HepG2 (cell line): ENCODE measurements around the gene LYPD3. TPM values are rescaled to one million over a fixed set of nuclear protein-coding genes. Genes with fewer than 3 reads are reported as not detected.

Experiments
- ATAC-seq: fragments of 200-7000 bp; cut with Tn5 transposase; 3 replicates; pipeline ENCODE4 v1.9.1; 2020; ENCODE audit warnings: mild to moderate bottlenecking, moderate library complexity
- BruUV-seq: library from RNA; stranded (reverse); fragments of 400-500 nt; replicated peaks from 2 replicates; lab custom pipeline; 2021; lab: Mats Ljungman, UMichigan
- CTCF ChIA-PET: fragments of 300-600 bp; formaldehyde crosslinking; extraction: SDS; loops from one replicate; lab custom pipeline; 2021; ENCODE audit warnings: low total read pairs, inconsistent platforms, low intra/inter-chr PET ratio; lab: Yijun Ruan, JAX
- POLR2A ChIA-PET: fragments of 350-600 bp; sonication (Branson Sonifier 250); formaldehyde crosslinking; loops from one replicate; lab custom pipeline; 2020; ENCODE audit warnings: antibody characterized with exemption, inconsistent platforms; lab: Yijun Ruan, JAX
- DNase-seq: peaks from one replicate; pipeline ENCODE4 v3.0.0-alpha.2; 2015; ENCODE audit warnings: low spot score
- FAIRE-seq: peaks from 3 replicates; lab custom pipeline; 2011; peaks lifted over from hg19 to GRCh38; lab: Jason Lieb, UNC
- H2AFZ ChIP-seq: one replicate; pipeline ENCODE4 v1.6.1; 2011; ENCODE audit warnings: low read length, inconsistent platforms
- H3K27ac ChIP-seq: fragments of 300-600 bp; 3 replicates; pipeline ENCODE4 v1.8.0; 2011; ENCODE audit warnings: mixed run types, mild to moderate bottlenecking, mixed read lengths, low read length, inconsistent platforms; ENCODE audit not compliant: insufficient read depth; ENCODE audit errors: extremely low read length
- H3K27me3 ChIP-seq, 2 experiments: fragments of 200-600 bp in 1 of 2; 2 replicates in 1 of 2; 3 replicates in 1 of 2; pipeline versions ENCODE4 v1.6.0 to v1.8.0; 2011; ENCODE audit warnings: low read length in 2 of 2, mild to moderate bottlenecking in 2 of 2, moderate library complexity in 2 of 2, inconsistent platforms in 1 of 2; ENCODE audit not compliant: insufficient read depth in 2 of 2, control insufficient read depth in 1 of 2
- H3K36me3 ChIP-seq, 2 experiments: fragments of 200-600 bp in 1 of 2; replicated peaks in 1 of 2; 2 replicates in 1 of 2; 3 replicates in 1 of 2; pipeline versions ENCODE4 v1.5.1 to v1.8.0; 2011; ENCODE audit warnings: low read length in 2 of 2, inconsistent platforms in 1 of 2; ENCODE audit not compliant: insufficient read depth in 2 of 2, control insufficient read depth in 1 of 2
- H3K4me1 ChIP-seq: 2 replicates; pipeline ENCODE4 v1.5.1; 2012; ENCODE audit warnings: low read length, inconsistent platforms; ENCODE audit not compliant: insufficient read depth
- H3K4me2 ChIP-seq: 2 replicates; pipeline ENCODE4 v1.6.0; 2011; ENCODE audit warnings: low read depth, low read length, inconsistent platforms
- H3K4me3 ChIP-seq, 3 experiments: fragments of 200-600 bp in 1 of 3; sonication (generic), shearing (Covaris generic) in 1 of 3; replicated peaks in 1 of 3; 2 replicates each; pipeline ENCODE4 v1.5.1; 2011 to 2016; ENCODE audit warnings: low read length in 3 of 3, inconsistent platforms in 2 of 3, low read depth in 2 of 3, mild to moderate bottlenecking in 2 of 3, control low read depth in 1 of 3, mixed read lengths in 1 of 3; ENCODE audit not compliant: insufficient read depth in 1 of 3
- H3K79me2 ChIP-seq: one replicate; pipeline ENCODE4 v1.6.1; 2011; ENCODE audit warnings: low read length, inconsistent platforms; ENCODE audit not compliant: insufficient read depth
- H3K9ac ChIP-seq: 2 replicates; pipeline ENCODE4 v1.6.0; 2011; ENCODE audit warnings: mild to moderate bottlenecking, low read depth, low read length, inconsistent platforms; ENCODE audit not compliant: insufficient read depth
- H3K9me3 ChIP-seq: 2 replicates; pipeline ENCODE4 v1.5.1; 2012; ENCODE audit warnings: mild to moderate bottlenecking, low read length
- H4K20me1 ChIP-seq: 2 replicates; pipeline ENCODE4 v1.6.0; 2011; ENCODE audit warnings: inconsistent platforms, mild to moderate bottlenecking, low read length, moderate library complexity; ENCODE audit not compliant: insufficient read depth
- AGO1 ChIP-seq: fragments of 200-400 bp; formaldehyde crosslinking; IDR thresholded peaks from 2 replicates; pipeline ENCODE4 v1.6.1; 2017; ENCODE audit warnings: mild to moderate bottlenecking, low read depth, low read length, moderate library complexity; ENCODE audit not compliant: poor library complexity, severe bottlenecking
- MEIS2 ChIP-seq: sonication (generic); formaldehyde crosslinking; IDR thresholded peaks from 2 replicates; pipeline ENCODE4 v1.9.0; 2021; ENCODE audit warnings: mild to moderate bottlenecking, missing genetic modification reagents
- MYNN ChIP-seq: sonication (generic); formaldehyde crosslinking; IDR thresholded peaks from 2 replicates; pipeline ENCODE4 v1.4.0; 2020; ENCODE audit warnings: mild to moderate bottlenecking, low read depth, missing genetic modification reagents
- NCOA1 ChIP-seq: sonication (generic); formaldehyde crosslinking; IDR thresholded peaks from 2 replicates; pipeline ENCODE4 v1.9.0; 2021; ENCODE audit warnings: missing genetic modification reagents
- RFXAP ChIP-seq: sonication (generic); formaldehyde crosslinking; IDR thresholded peaks from 2 replicates; pipeline ENCODE4 v1.4.0; 2020; ENCODE audit warnings: missing genetic modification reagents, borderline replicate concordance
- ZBTB38 ChIP-seq: sonication (generic); formaldehyde crosslinking; IDR thresholded peaks from 2 replicates; pipeline ENCODE4 v1.5.1; 2020; ENCODE audit warnings: mild to moderate bottlenecking, missing genetic modification reagents
- ZNF761 ChIP-seq: sonication (generic); formaldehyde crosslinking; conservative IDR thresholded peaks from 2 replicates; pipeline ENCODE4 v1.4.0; 2020; ENCODE audit warnings: mild to moderate bottlenecking, missing genetic modification reagents
- WGBS: methylation state at CpG from one replicate; pipeline ENCODE4 v1.1.6; 2017; ENCODE audit warnings: low lambda C conversion rate; 5-methylcytosine and 5-hydroxymethylcytosine counted together
- in situ Hi-C: cut with HindIII; loops from 2 replicates; pipeline ENCODE4 v1.10.0; 2017; ENCODE audit warnings: low pct_unique_long_range_greater_than_20kb; ENCODE audit not compliant: extremely low pct_ligation_motif_present
- intact Hi-C: fragments of 100-400 bp; cut with micrococcal nuclease; formaldehyde crosslinking; loops from one replicate; pipeline ENCODE4 v1.10.0; 2022; ENCODE audit not compliant: unreplicated experiment
- polyA plus RNA-seq, 8 experiments: library from polyadenylated mRNA; depleted of rRNA in 3 of 8; stranded (reverse) in 7 of 8; unstranded in 1 of 8; fragments of >200 nt; fragmentation: Illumina TruSeq in 4 of 8; extraction: Trizol in 4 of 8; gene quantifications; 2 replicates each; pipeline versions ENCODE4 v1.2.1 to v1.2.3, GENCODE V29; 2011 to 2016; ENCODE audit warnings: low read depth in 4 of 8, missing spikeins in 1 of 8, mixed read lengths in 1 of 8; ENCODE audit not compliant: insufficient read depth in 1 of 8
- total RNA-seq, 5 experiments: library from RNA; depleted of rRNA; stranded (reverse); fragments of >200 nt; fragmentation: Illumina TruSeq; extraction: Trizol; gene quantifications; 2 replicates each; pipeline ENCODE4 v1.2.3, GENCODE V29; 2016; ENCODE audit warnings: low read depth in 1 of 5
- TF ChIP-seq, protein P1 (sequence below): sonication (generic); formaldehyde crosslinking; IDR thresholded peaks from 2 replicates; pipeline ENCODE4 v1.4.0; 2020; ENCODE audit warnings: missing genetic modification reagents, borderline replicate concordance
- TF ChIP-seq, protein P2 (sequence below): sonication (generic); formaldehyde crosslinking; IDR thresholded peaks from 2 replicates; pipeline ENCODE4 v1.5.0; 2020; ENCODE audit warnings: missing genetic modification reagents, mild to moderate bottlenecking, borderline replicate concordance
- TF ChIP-seq, protein P3 (sequence below): sonication (generic); formaldehyde crosslinking; IDR thresholded peaks from 2 replicates; pipeline ENCODE4 v1.5.0; 2020; ENCODE audit warnings: mild to moderate bottlenecking, missing genetic modification reagents, borderline replicate concordance

The LYPD3 gene
- total and polyA plus RNA-seq, 2 of the 13 experiments (the other 11 are each of a cell fraction or from before 2014, with no cell fraction given) = 0.51 to 1.5 TPM

DNA sequence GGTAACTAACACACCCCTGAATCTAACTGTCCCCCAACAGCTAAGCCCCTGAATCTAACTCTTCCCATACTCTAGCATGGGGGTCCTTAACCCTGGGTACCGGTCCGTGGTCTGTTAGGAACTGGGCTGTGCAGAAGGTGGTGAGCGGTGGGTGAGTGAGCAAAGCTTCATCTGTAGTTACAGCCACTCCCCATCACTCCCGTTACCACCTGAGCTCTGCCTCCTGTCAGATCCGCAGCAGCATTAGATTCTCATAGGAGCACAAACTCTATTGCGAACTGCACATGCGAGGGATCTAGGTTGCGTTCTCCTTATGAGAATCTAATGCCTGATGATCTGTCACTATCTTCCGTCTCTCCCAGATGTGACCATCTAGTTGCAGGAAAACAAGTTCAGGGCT, 45.3 kb upstream of the LYPD3 start:
- in situ Hi-C loops = no loop called here
- 96% methylated on average over 7 of the region's 9 CpGs for WGBS
- no peak overlapping the region for H3K4me3 ChIP-seq

More for the DNA sequence above, 45.3 kb upstream of the LYPD3 start:
- no TSS peak for BruUV-seq
- Histone ChIP-seq H3K9ac (no peak overlapping the region), H4K20me1 (no peaks in the 10 kb centered on the region), H2AFZ (no peak overlapping the region), H3K4me1 (peaks cover 9% of the 10 kb centered on the region), H3K27me3 (no peaks in the 10 kb centered on the region), H3K9me3 (no peaks in the 10 kb centered on the region), H3K4me2 (no peak overlapping the region), H3K36me3 (peaks cover 0 to 8% of the 10 kb centered on the region in 2 experiments; a peak in 4 of 5 replicates), H3K79me2 (no peaks in the 10 kb centered on the region), H3K27ac (no peak overlapping the region)
- DNase-seq (no peak), FAIRE-seq (no peak), ATAC-seq (no peak)
- intact Hi-C loops = no loop called here
- ChIA-PET POLR2A (no interaction called here), CTCF (no interaction called here)
- no peak for TF ChIP-seq NCOA1 (CRISPR knock-in tag)
- no peak for TF ChIP-seq ZBTB38
- no peak for TF ChIP-seq RFXAP (CRISPR knock-in tag)
- no peak for TF ChIP-seq MEIS2 (CRISPR knock-in tag)
- no peak for TF ChIP-seq ZNF761
- TF ChIP-seq, protein P1, sequence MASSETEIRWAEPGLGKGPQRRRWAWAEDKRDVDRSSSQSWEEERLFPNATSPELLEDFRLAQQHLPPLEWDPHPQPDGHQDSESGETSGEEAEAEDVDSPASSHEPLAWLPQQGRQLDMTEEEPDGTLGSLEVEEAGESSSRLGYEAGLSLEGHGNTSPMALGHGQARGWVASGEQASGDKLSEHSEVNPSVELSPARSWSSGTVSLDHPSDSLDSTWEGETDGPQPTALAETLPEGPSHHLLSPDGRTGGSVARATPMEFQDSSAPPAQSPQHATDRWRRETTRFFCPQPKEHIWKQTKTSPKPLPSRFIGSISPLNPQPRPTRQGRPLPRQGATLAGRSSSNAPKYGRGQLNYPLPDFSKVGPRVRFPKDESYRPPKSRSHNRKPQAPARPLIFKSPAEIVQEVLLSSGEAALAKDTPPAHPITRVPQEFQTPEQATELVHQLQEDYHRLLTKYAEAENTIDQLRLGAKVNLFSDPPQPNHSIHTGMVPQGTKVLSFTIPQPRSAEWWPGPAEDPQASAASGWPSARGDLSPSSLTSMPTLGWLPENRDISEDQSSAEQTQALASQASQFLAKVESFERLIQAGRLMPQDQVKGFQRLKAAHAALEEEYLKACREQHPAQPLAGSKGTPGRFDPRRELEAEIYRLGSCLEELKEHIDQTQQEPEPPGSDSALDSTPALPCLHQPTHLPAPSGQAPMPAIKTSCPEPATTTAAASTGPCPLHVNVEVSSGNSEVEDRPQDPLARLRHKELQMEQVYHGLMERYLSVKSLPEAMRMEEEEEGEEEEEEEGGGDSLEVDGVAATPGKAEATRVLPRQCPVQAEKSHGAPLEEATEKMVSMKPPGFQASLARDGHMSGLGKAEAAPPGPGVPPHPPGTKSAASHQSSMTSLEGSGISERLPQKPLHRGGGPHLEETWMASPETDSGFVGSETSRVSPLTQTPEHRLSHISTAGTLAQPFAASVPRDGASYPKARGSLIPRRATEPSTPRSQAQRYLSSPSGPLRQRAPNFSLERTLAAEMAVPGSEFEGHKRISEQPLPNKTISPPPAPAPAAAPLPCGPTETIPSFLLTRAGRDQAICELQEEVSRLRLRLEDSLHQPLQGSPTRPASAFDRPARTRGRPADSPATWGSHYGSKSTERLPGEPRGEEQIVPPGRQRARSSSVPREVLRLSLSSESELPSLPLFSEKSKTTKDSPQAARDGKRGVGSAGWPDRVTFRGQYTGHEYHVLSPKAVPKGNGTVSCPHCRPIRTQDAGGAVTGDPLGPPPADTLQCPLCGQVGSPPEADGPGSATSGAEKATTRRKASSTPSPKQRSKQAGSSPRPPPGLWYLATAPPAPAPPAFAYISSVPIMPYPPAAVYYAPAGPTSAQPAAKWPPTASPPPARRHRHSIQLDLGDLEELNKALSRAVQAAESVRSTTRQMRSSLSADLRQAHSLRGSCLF (CRISPR knock-in tag) = no peak
- no peak for TF ChIP-seq AGO1
- no peak for TF ChIP-seq MYNN (CRISPR knock-in tag)
- TF ChIP-seq, protein P2, sequence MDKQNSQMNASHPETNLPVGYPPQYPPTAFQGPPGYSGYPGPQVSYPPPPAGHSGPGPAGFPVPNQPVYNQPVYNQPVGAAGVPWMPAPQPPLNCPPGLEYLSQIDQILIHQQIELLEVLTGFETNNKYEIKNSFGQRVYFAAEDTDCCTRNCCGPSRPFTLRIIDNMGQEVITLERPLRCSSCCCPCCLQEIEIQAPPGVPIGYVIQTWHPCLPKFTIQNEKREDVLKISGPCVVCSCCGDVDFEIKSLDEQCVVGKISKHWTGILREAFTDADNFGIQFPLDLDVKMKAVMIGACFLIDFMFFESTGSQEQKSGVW (CRISPR knock-in tag) = no peak
- TF ChIP-seq, protein P3, sequence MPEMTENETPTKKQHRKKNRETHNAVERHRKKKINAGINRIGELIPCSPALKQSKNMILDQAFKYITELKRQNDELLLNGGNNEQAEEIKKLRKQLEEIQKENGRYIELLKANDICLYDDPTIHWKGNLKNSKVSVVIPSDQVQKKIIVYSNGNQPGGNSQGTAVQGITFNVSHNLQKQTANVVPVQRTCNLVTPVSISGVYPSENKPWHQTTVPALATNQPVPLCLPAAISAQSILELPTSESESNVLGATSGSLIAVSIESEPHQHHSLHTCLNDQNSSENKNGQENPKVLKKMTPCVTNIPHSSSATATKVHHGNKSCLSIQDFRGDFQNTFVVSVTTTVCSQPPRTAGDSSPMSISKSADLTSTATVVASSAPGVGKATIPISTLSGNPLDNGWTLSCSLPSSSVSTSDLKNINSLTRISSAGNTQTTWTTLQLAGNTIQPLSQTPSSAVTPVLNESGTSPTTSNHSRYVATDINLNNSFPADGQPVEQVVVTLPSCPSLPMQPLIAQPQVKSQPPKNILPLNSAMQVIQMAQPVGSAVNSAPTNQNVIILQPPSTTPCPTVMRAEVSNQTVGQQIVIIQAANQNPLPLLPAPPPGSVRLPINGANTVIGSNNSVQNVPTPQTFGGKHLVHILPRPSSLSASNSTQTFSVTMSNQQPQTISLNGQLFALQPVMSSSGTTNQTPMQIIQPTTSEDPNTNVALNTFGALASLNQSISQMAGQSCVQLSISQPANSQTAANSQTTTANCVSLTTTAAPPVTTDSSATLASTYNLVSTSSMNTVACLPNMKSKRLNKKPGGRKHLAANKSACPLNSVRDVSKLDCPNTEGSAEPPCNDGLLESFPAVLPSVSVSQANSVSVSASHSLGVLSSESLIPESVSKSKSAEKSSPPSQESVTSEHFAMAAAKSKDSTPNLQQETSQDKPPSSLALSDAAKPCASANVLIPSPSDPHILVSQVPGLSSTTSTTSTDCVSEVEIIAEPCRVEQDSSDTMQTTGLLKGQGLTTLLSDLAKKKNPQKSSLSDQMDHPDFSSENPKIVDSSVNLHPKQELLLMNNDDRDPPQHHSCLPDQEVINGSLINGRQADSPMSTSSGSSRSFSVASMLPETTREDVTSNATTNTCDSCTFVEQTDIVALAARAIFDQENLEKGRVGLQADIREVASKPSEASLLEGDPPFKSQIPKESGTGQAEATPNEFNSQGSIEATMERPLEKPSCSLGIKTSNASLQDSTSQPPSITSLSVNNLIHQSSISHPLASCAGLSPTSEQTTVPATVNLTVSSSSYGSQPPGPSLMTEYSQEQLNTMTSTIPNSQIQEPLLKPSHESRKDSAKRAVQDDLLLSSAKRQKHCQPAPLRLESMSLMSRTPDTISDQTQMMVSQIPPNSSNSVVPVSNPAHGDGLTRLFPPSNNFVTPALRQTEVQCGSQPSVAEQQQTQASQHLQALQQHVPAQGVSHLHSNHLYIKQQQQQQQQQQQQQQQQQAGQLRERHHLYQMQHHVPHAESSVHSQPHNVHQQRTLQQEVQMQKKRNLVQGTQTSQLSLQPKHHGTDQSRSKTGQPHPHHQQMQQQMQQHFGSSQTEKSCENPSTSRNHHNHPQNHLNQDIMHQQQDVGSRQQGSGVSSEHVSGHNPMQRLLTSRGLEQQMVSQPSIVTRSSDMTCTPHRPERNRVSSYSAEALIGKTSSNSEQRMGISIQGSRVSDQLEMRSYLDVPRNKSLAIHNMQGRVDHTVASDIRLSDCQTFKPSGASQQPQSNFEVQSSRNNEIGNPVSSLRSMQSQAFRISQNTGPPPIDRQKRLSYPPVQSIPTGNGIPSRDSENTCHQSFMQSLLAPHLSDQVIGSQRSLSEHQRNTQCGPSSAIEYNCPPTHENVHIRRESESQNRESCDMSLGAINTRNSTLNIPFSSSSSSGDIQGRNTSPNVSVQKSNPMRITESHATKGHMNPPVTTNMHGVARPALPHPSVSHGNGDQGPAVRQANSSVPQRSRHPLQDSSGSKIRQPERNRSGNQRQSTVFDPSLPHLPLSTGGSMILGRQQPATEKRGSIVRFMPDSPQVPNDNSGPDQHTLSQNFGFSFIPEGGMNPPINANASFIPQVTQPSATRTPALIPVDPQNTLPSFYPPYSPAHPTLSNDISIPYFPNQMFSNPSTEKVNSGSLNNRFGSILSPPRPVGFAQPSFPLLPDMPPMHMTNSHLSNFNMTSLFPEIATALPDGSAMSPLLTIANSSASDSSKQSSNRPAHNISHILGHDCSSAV (CRISPR knock-in tag) = no peak
